Measurements from ENCODE around the gene PDE3B. TPM values are rescaled to one million over a fixed set of nuclear protein-coding genes. Genes with fewer than 3 reads are reported as not detected.

The PDE3B gene
- total and polyA plus RNA-seq, 2 of the 8 experiments (the other 6 are each of a cell fraction or from before 2014, with no cell fraction given): 2.7 to 10.9 TPM

- H3K18ac ChIP-seq (ENCODE audit: extremely low read depth, low read length): no peak overlapping the region
- no peaks in the 10 kb centered on the region for H3K79me1 ChIP-seq (ENCODE audit: low read depth, low read length)
- H2BK20ac ChIP-seq (ENCODE audit: low read length): no peak overlapping the region
- no peaks in the 10 kb centered on the region for H3K27me3 ChIP-seq (replicated peaks in 1 of 4; ENCODE audit: control insufficient read depth in 3 of 4, extremely low read depth in 1 of 4, insufficient read depth in 3 of 4, low read length in 3 of 4)
- no peaks in the 10 kb centered on the region for H3K4me1 ChIP-seq (replicated peaks in 1 of 4; ENCODE audit: control insufficient read depth in 3 of 4, insufficient read depth in 4 of 4, low read length in 3 of 4)
- H2BK120ac ChIP-seq (replicated peaks; ENCODE audit: low read depth, low read length): no peak overlapping the region
- H2AK5ac ChIP-seq (ENCODE audit: low read depth, low read length): no peak overlapping the region
- no peaks in the 10 kb centered on the region for H3K23me2 ChIP-seq (ENCODE audit: low read depth, low read length)
- ChIA-PET POLR2A (ENCODE audit: partially characterized antibody) (interaction anchor here (0.6 kb wide), 1 partner anchor 238 kb away, joined by 3 read pairs; no protein-coding TSS in a partner anchor), CTCF (ENCODE audit: partially characterized antibody) (interaction anchor here (0.6 to 3.5 kb wide), 11 partner anchors 9 to 184 kb away, joined by 3 to 65 read pairs (median 5); no protein-coding TSS in a partner anchor)
- H3K9ac ChIP-seq (replicated peaks in 1 of 4; ENCODE audit: extremely low read depth in 1 of 4, low read depth in 3 of 4, low read length in 3 of 4): no peak overlapping the region
- H3K14ac ChIP-seq (ENCODE audit: insufficient read length): no peak overlapping the region
- H3K4ac ChIP-seq (replicated peaks; ENCODE audit: insufficient read length, low read depth, low read length): no peak overlapping the region
- H3K23ac ChIP-seq (ENCODE audit: insufficient read length): no peak overlapping the region
- H2BK12ac ChIP-seq (ENCODE audit: low read depth, low read length): no peak overlapping the region
- H3K56ac ChIP-seq (replicated peaks; ENCODE audit: insufficient read length, low read depth, low read length): no peak overlapping the region
- no peak overlapping the region for H4K91ac ChIP-seq (replicated peaks; ENCODE audit: insufficient read length, low read length)
- no peak overlapping the region for H3K4me2 ChIP-seq (ENCODE audit: insufficient read depth in 1 of 2, low read depth in 2 of 2, low read length in 2 of 2)
- no peak overlapping the region for H3K27ac ChIP-seq (ENCODE audit: low read depth, low read length)
- H3K9me3 ChIP-seq (ENCODE audit: insufficient read depth in 2 of 2, low read depth in 1 of 2, low read length in 1 of 2): no peaks in the 10 kb centered on the region
- H2BK15ac ChIP-seq (ENCODE audit: low read length): no peak overlapping the region
- no peak overlapping the region for H2BK5ac ChIP-seq (ENCODE audit: low read depth, low read length)
- no peak overlapping the region for H4K5ac ChIP-seq (ENCODE audit: insufficient read length, low read depth, low read length)
- DNase-seq (ENCODE audit: low read depth in 1 of 2, low spot score in 2 of 2): no peak
- no peaks in the 10 kb centered on the region for H3K79me2 ChIP-seq (ENCODE audit: control insufficient read depth in 1 of 2, insufficient read depth in 2 of 2, low read length in 2 of 2)
- no peaks in the 10 kb centered on the region for H3K36me3 ChIP-seq (ENCODE audit: control insufficient read depth in 2 of 4, insufficient read depth in 4 of 4, low read length in 3 of 4)
- no peak overlapping the region for H3K4me3 ChIP-seq (ENCODE audit: extremely low read depth in 1 of 4, insufficient read depth in 2 of 4, low read depth in 3 of 4, low read length in 4 of 4)
- H4K8ac ChIP-seq (ENCODE audit: extremely low read depth, insufficient read depth, low read length): no peak overlapping the region
- H4K20me1 ChIP-seq (replicated peaks in 1 of 2; ENCODE audit: control insufficient read depth in 1 of 2, insufficient read depth in 2 of 2, low read length in 2 of 2): no peaks in the 10 kb centered on the region
- no peak overlapping the region for H2AFZ ChIP-seq (ENCODE audit: low read length)
- no peak for FAIRE-seq
- TF ChIP-seq EP300 (IDR thresholded peaks at IDR 0.05; ENCODE audit: borderline replicate concordance in 1 of 2, low read depth in 2 of 2, low read length in 2 of 2) (no peak), RAD21 (IDR thresholded peaks at IDR 0.05 in 1 of 2, conservative IDR thresholded peaks at IDR 0.05 in 1 of 2; ENCODE audit: low read depth in 2 of 2, low read length in 2 of 2) (peak in 1 of 2 experiments; percentile 22; a peak in 1 of 4 replicates), SIN3A (conservative IDR thresholded peaks at IDR 0.05 in 1 of 2, IDR thresholded peaks at IDR 0.05 in 1 of 2; ENCODE audit: low read depth in 1 of 2, low read length in 2 of 2) (no peak)
Observed at GRCh38 chr11:14789879-14790484, 146.4 kb downstream of the PDE3B start.

Data from H1 (cell line).